Fibroblast of lung (primary cell): ENCODE measurements around the gene ACO1. TPM values are rescaled to one million over a fixed set of nuclear protein-coding genes. Genes with fewer than 3 reads are reported as not detected.

Experiments
- DNase-seq, 2 donors: peaks; one replicate each; pipeline versions ENCODE4 v3.0.0 to v3.0.0-alpha.2; 2010; ENCODE audit warnings: low read depth in 2 of 2
- H2AFZ ChIP-seq: 2 replicates; pipeline ENCODE4 v1.5.1; 2012; ENCODE audit warnings: low read length, control low read depth, inconsistent platforms
- H3K27ac ChIP-seq: 2 replicates; pipeline ENCODE4 v1.5.1; 2011; ENCODE audit warnings: low read length, control low read depth; ENCODE audit not compliant: insufficient read depth
- H3K27me3 ChIP-seq: 2 replicates; pipeline ENCODE4 v1.5.1; 2011; ENCODE audit warnings: mild to moderate bottlenecking, low read length; ENCODE audit not compliant: control insufficient read depth, insufficient read depth
- H3K36me3 ChIP-seq: 2 replicates; pipeline ENCODE4 v1.5.1; 2011; ENCODE audit warnings: low read length; ENCODE audit not compliant: control insufficient read depth, insufficient read depth
- H3K4me1 ChIP-seq: 2 replicates; pipeline ENCODE4 v1.5.1; 2011; ENCODE audit warnings: low read length; ENCODE audit not compliant: control insufficient read depth, insufficient read depth; ENCODE audit errors: extremely low read depth
- H3K4me2 ChIP-seq: 2 replicates; pipeline ENCODE4 v1.5.1; 2011; ENCODE audit warnings: low read length, control low read depth; ENCODE audit not compliant: insufficient read depth; ENCODE audit errors: extremely low read depth
- H3K4me3 ChIP-seq, 4 experiments: fragments of 200-600 bp in 1 of 4; sonication (generic) in 1 of 4; replicated peaks in 1 of 4; 2 replicates each; pipeline ENCODE4 v1.5.1; 2011 to 2016; ENCODE audit warnings: low read length in 4 of 4, low read depth in 3 of 4, mild to moderate bottlenecking in 3 of 4, control low read depth in 2 of 4, inconsistent platforms in 1 of 4, mixed read lengths in 1 of 4; ENCODE audit not compliant: insufficient read depth in 1 of 4; ENCODE audit errors: control extremely low read depth in 1 of 4
- H3K79me2 ChIP-seq: 2 replicates; pipeline ENCODE4 v1.5.1; 2012; ENCODE audit warnings: mild to moderate bottlenecking, low read length, inconsistent platforms; ENCODE audit not compliant: control insufficient read depth, insufficient read depth
- H3K9ac ChIP-seq: 2 replicates; pipeline ENCODE4 v1.5.1; 2011; ENCODE audit warnings: mild to moderate bottlenecking, low read length, control low read depth; ENCODE audit not compliant: insufficient read depth
- H3K9me3 ChIP-seq: 2 replicates; pipeline ENCODE4 v1.5.1; 2012; ENCODE audit warnings: low read depth, low read length; ENCODE audit not compliant: control insufficient read depth, insufficient read depth
- H4K20me1 ChIP-seq: 2 replicates; pipeline ENCODE4 v1.5.1; 2011; ENCODE audit warnings: low read length; ENCODE audit not compliant: control insufficient read depth, insufficient read depth; ENCODE audit errors: extremely low read depth
- EZH2 ChIP-seq: IDR thresholded peaks from 2 replicates; pipeline ENCODE4 v1.5.1; 2012; ENCODE audit warnings: low read length, control low read depth, mild to moderate bottlenecking; ENCODE audit errors: missing control alignments
- polyA plus RNA-seq, 2 donors: library from polyadenylated mRNA; depleted of rRNA in 1 of 2; stranded (reverse) in 1 of 2; unstranded in 1 of 2; fragments of >200 nt; gene quantifications; 2 replicates each; pipeline ENCODE4 v1.2.1, GENCODE V29; 2011 to 2012; ENCODE audit warnings: missing spikeins in 1 of 2
- total RNA-seq: library from RNA; depleted of rRNA; stranded (reverse); fragments of >200 nt; gene quantifications from 2 replicates; pipeline ENCODE4 v1.2.1, GENCODE V29; 2014
- TF ChIP-seq, protein P1 (sequence below), 2 donors: IDR thresholded peaks in 1 of 2; conservative IDR thresholded peaks in 1 of 2; 1 replicate in 1 of 2; 2 replicates in 1 of 2; pipeline ENCODE4 v1.5.1; 2011 to 2012; ENCODE audit warnings: low read length in 2 of 2, control low read depth in 1 of 2, inconsistent platforms in 1 of 2, low read depth in 1 of 2, mild to moderate bottlenecking in 1 of 2

The ACO1 gene
- total and polyA plus RNA-seq, 2 donors (not counting 1 experiment from before 2014, with no cell fraction given), result 77.8 to 158 TPM

DNA sequence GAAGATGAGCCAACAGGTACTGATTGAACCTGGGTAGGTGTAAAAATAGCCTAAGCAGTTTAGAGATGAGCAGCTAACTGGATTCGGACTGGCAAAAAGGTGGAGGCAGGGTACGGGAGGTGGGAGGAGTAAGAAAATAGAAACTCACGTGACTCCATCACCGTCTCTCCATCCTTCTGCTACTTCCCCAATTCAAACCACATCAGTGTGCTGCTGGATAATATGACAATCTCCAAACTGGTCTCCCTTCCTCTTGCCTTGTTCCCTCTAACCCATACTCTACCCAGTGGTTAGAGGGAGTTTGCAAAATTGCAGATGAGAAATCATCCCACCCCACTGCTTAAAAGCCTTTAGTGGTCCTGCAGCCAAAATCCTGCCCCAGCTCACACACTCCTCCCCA is 98.9 kb downstream of the ACO1 start:
- H3K27me3 ChIP-seq, result no peaks in the 10 kb centered on the region
- H3K36me3 ChIP-seq, result peaks cover 5% of the 10 kb centered on the region
- H3K27ac ChIP-seq, result no peak overlapping the region
- no peak for DNase-seq
- H4K20me1 ChIP-seq, result no peaks in the 10 kb centered on the region
- no peaks in the 10 kb centered on the region for H3K79me2 ChIP-seq
- peaks cover 4% of the 10 kb centered on the region for H3K4me1 ChIP-seq
- no peaks in the 10 kb centered on the region for H3K9me3 ChIP-seq
- no peak overlapping the region for H3K4me2 ChIP-seq
- no peak overlapping the region for H2AFZ ChIP-seq
- H3K4me3 ChIP-seq, result no peak overlapping the region
- no peak overlapping the region for H3K9ac ChIP-seq
- TF ChIP-seq, protein P1, sequence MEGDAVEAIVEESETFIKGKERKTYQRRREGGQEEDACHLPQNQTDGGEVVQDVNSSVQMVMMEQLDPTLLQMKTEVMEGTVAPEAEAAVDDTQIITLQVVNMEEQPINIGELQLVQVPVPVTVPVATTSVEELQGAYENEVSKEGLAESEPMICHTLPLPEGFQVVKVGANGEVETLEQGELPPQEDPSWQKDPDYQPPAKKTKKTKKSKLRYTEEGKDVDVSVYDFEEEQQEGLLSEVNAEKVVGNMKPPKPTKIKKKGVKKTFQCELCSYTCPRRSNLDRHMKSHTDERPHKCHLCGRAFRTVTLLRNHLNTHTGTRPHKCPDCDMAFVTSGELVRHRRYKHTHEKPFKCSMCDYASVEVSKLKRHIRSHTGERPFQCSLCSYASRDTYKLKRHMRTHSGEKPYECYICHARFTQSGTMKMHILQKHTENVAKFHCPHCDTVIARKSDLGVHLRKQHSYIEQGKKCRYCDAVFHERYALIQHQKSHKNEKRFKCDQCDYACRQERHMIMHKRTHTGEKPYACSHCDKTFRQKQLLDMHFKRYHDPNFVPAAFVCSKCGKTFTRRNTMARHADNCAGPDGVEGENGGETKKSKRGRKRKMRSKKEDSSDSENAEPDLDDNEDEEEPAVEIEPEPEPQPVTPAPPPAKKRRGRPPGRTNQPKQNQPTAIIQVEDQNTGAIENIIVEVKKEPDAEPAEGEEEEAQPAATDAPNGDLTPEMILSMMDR (conservative IDR thresholded peaks at IDR 0.05 in 1 of 2, IDR thresholded peaks at IDR 0.05 in 1 of 2; ENCODE audit: low read depth in 1 of 2, low read length in 2 of 2), result no peak
- no peak for TF ChIP-seq EZH2

DNA sequence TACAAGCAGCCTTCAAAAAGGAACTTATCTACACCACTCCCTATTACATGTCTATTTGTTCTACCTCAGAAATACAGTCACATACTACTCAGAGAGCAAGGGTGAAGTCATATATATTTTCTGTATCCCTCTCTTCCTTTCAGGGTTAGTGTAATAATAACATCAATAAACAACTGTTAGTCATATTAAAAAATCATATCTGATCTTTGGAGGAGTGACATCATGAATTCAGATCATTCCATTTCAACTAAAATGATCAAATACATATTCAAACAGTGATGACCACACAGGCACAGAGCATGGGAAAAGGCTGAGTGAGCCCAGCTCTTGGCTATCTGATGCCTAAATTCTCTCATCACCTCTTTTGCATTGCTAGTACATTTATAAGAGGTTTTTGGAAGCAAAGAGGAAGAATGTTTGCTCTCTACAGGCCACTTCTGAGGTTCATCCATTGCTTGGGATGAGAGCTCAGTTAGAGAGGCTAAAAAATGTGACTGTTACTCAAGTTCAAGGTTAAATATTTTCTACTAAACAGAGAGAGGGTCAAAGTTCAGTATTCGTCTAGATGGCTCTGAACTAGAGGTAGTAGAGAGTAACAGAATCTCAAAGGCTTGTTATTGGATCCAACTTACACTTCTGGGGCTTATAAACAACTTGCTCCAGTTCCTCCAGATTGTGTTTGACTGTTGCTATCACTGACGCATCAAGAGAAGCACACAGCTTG is 102.6 kb downstream of the ACO1 start:
- H2AFZ ChIP-seq, result no peak overlapping the region
- H3K9ac ChIP-seq, result no peak overlapping the region

DNA sequence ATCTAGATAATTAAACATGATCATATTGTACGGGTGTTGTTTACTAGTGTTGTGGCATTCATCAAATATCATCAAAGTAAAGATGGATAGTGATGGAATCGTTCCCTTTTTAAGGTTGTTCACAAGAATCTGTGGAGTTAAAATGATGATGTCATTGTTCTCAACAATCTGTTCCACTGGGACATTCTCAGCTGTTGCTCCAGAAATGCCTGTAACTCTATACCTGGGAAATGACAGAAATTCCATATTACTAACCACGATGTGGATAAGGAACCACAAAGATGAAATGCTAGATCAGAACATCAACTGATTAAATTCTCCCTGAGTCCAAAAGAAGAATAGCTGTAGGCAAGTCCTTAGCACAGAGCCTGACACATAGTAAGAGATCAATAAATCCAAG is 103.5 kb downstream of the ACO1 start:
- no peaks in the 10 kb centered on the region for H3K9me3 ChIP-seq
- DNase-seq, result peak; percentile 36 to 77
- H3K4me1 ChIP-seq, result peaks cover 4% of the 10 kb centered on the region
- TF ChIP-seq EZH2, result no peak
- TF ChIP-seq, protein P1 (conservative IDR thresholded peaks at IDR 0.05 in 1 of 2, IDR thresholded peaks at IDR 0.05 in 1 of 2; ENCODE audit: low read depth in 1 of 2, low read length in 2 of 2), result no peak
- no peaks in the 10 kb centered on the region for H4K20me1 ChIP-seq
- no peak overlapping the region for H3K9ac ChIP-seq
- H3K27me3 ChIP-seq, result no peaks in the 10 kb centered on the region
- H2AFZ ChIP-seq, result no peak overlapping the region
- no peaks in the 10 kb centered on the region for H3K79me2 ChIP-seq
- H3K4me2 ChIP-seq, result no peak overlapping the region
- no peak overlapping the region for H3K27ac ChIP-seq
- peaks cover 5% of the 10 kb centered on the region for H3K36me3 ChIP-seq
- no peak overlapping the region for H3K4me3 ChIP-seq

More for the DNA sequence above, 102.6 kb downstream of the ACO1 start:
- TF ChIP-seq EZH2, result no peak
- TF ChIP-seq, protein P1 (conservative IDR thresholded peaks at IDR 0.05 in 1 of 2, IDR thresholded peaks at IDR 0.05 in 1 of 2; ENCODE audit: low read depth in 1 of 2, low read length in 2 of 2), result no peak
- DNase-seq, result peak; percentile 23 to 68
- no peaks in the 10 kb centered on the region for H3K27me3 ChIP-seq
- H3K4me2 ChIP-seq, result no peak overlapping the region
- H3K79me2 ChIP-seq, result no peaks in the 10 kb centered on the region
- no peaks in the 10 kb centered on the region for H3K9me3 ChIP-seq
- H3K27ac ChIP-seq, result peak overlapping the region; percentile 62
- H4K20me1 ChIP-seq, result no peaks in the 10 kb centered on the region
- peaks cover 4% of the 10 kb centered on the region for H3K4me1 ChIP-seq
- peaks cover 5% of the 10 kb centered on the region for H3K36me3 ChIP-seq
- H3K4me3 ChIP-seq, result no peak overlapping the region
